HepG2 (cell line): ENCODE results near the gene HACE1. TPM values are rescaled to one million over a fixed set of nuclear protein-coding genes. Genes with fewer than 3 reads are reported as not detected.

Source experiments
- CCDC6 ChIP-seq: sonication (generic); formaldehyde crosslinking; IDR thresholded peaks from 2 replicates; pipeline ENCODE4 v1.8.1; 2022; ENCODE audit warnings: mild to moderate bottlenecking, missing genetic modification reagents, moderate library complexity
- KDM5B ChIP-seq: sonication (generic); formaldehyde crosslinking; IDR thresholded peaks from 2 replicates; pipeline ENCODE4 v1.4.0; 2020; ENCODE audit warnings: missing genetic modification reagents, mild to moderate bottlenecking, borderline replicate concordance
- MIER2 ChIP-seq: IDR thresholded peaks from 2 replicates; pipeline ENCODE4 v1.6.1; 2016; ENCODE audit warnings: missing biosample characterization, missing genetic modification reagents
- NBN ChIP-seq: fragments of 450-650 bp; conservative IDR thresholded peaks from 2 replicates; pipeline ENCODE4 v1.6.1; 2017
- SMAD9 ChIP-seq: sonication (generic); formaldehyde crosslinking; IDR thresholded peaks from 2 replicates; pipeline ENCODE4 v1.5.1; 2020; ENCODE audit warnings: mild to moderate bottlenecking, missing genetic modification reagents
- ZNF143 ChIP-seq: sonication (generic); formaldehyde crosslinking; IDR thresholded peaks from 2 replicates; pipeline ENCODE4 v1.4.0; 2020; ENCODE audit warnings: missing genetic modification reagents
- ZNF205 ChIP-seq: IDR thresholded peaks from 2 replicates; pipeline ENCODE4 v1.6.1; 2018; ENCODE audit warnings: missing biosample characterization, missing genetic modification reagents
- ZNF264 ChIP-seq: sonication (generic); formaldehyde crosslinking; IDR thresholded peaks from 2 replicates; pipeline ENCODE4 v1.4.0; 2020; ENCODE audit warnings: missing genetic modification reagents
- ZNF619 ChIP-seq: sonication (generic); formaldehyde crosslinking; IDR thresholded peaks from 2 replicates; pipeline ENCODE4 v1.4.0; 2020; ENCODE audit warnings: mild to moderate bottlenecking, missing genetic modification reagents
- ZNF775 ChIP-seq: sonication (generic); formaldehyde crosslinking; IDR thresholded peaks from 2 replicates; pipeline ENCODE4 v1.4.0; 2020; ENCODE audit warnings: missing genetic modification reagents, mild to moderate bottlenecking, moderate library complexity, borderline replicate concordance
- polyA plus RNA-seq, 8 experiments: library from polyadenylated mRNA; depleted of rRNA in 3 of 8; stranded (reverse) in 7 of 8; unstranded in 1 of 8; fragments of >200 nt; fragmentation: Illumina TruSeq in 4 of 8; extraction: Trizol in 4 of 8; gene quantifications; 2 replicates each; pipeline versions ENCODE4 v1.2.1 to v1.2.3, GENCODE V29; 2011 to 2016; ENCODE audit warnings: low read depth in 4 of 8, missing spikeins in 1 of 8, mixed read lengths in 1 of 8; ENCODE audit not compliant: insufficient read depth in 1 of 8
- total RNA-seq, 5 experiments: library from RNA; depleted of rRNA; stranded (reverse); fragments of >200 nt; fragmentation: Illumina TruSeq; extraction: Trizol; gene quantifications; 2 replicates each; pipeline ENCODE4 v1.2.3, GENCODE V29; 2016; ENCODE audit warnings: low read depth in 1 of 5
- TF ChIP-seq, protein P1 (sequence below): sonication (generic); formaldehyde crosslinking; conservative IDR thresholded peaks from 2 replicates; pipeline ENCODE4 v1.4.0; 2020; ENCODE audit warnings: missing genetic modification reagents
- TF ChIP-seq, protein P2 (sequence below): sonication (generic); formaldehyde crosslinking; IDR thresholded peaks from 2 replicates; pipeline ENCODE4 v1.4.0; 2020; ENCODE audit warnings: missing genetic modification reagents
- TF ChIP-seq, protein P3 (sequence below): sonication (generic); formaldehyde crosslinking; IDR thresholded peaks from 2 replicates; pipeline ENCODE4 v1.9.0; 2021; ENCODE audit warnings: missing genetic modification reagents, borderline replicate concordance
- TF ChIP-seq, protein P4 (sequence below): sonication (generic); formaldehyde crosslinking; IDR thresholded peaks from 2 replicates; pipeline ENCODE4 v1.8.1; 2023; ENCODE audit warnings: mild to moderate bottlenecking, missing genetic modification reagents
- TF ChIP-seq, protein P5 (sequence below): IDR thresholded peaks from 2 replicates; pipeline ENCODE4 v1.6.1; 2016; ENCODE audit warnings: low read depth, missing genetic modification reagents, missing compliant biosample characterization

The HACE1 gene
- total and polyA plus RNA-seq, 2 of the 13 experiments (the other 11 are each of a cell fraction or from before 2014, with no cell fraction given) = 8.9 to 11.4 TPM

DNA sequence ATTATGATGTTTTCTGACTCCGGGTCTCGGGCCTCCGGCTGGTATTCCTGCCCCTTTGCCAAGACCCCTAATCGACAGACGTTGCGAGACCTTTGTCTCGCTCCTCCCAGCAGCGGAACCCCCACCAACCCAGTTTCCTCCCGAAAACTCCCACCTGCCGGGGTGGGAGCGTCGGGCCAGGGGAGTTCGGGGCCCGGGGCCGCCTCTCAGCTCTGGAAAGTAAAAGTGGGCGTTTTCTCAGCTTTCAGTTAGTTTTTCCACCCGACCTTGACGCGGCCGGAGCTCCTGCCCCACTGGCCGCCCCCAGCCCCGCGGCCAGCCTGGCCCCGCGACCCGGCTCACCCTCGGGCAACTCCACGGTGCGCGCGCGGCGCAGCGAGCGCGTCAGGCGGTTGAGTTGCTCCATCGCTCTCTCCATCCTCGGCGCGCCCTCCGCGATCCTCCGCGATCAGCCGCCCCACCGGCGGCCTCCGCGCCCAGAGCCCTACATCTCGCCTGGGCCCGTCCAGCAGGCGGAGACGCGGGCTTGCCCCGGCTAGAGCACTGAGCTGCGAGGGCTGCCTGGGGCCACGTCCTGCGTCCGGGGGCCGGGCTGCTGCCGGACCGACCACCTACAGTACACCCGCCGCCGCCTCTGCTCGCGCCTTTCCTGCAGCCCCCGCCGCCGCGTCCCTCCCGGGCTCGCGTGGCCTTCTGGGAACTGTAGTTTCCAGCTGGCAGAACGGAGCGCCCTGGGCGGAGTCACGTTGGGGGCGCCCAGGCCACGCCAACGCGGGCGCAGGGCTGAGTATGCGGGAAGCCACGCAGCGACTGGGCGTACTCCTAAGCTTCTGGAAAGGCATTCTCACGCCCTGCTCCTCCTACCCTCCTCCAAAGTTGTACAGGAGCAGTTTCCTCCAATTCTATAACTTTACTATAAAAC is at the start of gene HACE1 (continued):
- TF ChIP-seq, protein P1, sequence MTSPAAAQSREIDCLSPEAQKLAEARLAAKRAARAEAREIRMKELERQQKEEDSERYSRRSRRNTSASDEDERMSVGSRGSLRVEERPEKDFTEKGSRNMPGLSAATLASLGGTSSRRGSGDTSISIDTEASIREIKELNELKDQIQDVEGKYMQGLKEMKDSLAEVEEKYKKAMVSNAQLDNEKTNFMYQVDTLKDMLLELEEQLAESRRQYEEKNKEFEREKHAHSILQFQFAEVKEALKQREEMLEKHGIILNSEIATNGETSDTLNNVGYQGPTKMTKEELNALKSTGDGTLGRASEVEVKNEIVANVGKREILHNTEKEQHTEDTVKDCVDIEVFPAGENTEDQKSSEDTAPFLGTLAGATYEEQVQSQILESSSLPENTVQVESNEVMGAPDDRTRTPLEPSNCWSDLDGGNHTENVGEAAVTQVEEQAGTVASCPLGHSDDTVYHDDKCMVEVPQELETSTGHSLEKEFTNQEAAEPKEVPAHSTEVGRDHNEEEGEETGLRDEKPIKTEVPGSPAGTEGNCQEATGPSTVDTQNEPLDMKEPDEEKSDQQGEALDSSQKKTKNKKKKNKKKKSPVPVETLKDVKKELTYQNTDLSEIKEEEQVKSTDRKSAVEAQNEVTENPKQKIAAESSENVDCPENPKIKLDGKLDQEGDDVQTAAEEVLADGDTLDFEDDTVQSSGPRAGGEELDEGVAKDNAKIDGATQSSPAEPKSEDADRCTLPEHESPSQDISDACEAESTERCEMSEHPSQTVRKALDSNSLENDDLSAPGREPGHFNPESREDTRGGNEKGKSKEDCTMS (CRISPR knock-in tag) = no peak
- TF ChIP-seq, protein P2, sequence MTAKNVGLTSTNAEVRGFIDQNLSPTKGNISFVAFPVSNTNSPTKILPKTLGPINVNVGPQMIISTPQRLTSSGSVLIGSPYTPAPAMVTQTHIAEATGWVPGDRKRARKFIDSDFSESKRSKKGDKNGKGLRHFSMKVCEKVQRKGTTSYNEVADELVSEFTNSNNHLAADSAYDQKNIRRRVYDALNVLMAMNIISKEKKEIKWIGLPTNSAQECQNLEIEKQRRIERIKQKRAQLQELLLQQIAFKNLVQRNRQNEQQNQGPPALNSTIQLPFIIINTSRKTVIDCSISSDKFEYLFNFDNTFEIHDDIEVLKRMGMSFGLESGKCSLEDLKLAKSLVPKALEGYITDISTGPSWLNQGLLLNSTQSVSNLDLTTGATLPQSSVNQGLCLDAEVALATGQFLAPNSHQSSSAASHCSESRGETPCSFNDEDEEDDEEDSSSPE (CRISPR knock-in tag) = peak; percentile 93
- TF ChIP-seq, protein P3, sequence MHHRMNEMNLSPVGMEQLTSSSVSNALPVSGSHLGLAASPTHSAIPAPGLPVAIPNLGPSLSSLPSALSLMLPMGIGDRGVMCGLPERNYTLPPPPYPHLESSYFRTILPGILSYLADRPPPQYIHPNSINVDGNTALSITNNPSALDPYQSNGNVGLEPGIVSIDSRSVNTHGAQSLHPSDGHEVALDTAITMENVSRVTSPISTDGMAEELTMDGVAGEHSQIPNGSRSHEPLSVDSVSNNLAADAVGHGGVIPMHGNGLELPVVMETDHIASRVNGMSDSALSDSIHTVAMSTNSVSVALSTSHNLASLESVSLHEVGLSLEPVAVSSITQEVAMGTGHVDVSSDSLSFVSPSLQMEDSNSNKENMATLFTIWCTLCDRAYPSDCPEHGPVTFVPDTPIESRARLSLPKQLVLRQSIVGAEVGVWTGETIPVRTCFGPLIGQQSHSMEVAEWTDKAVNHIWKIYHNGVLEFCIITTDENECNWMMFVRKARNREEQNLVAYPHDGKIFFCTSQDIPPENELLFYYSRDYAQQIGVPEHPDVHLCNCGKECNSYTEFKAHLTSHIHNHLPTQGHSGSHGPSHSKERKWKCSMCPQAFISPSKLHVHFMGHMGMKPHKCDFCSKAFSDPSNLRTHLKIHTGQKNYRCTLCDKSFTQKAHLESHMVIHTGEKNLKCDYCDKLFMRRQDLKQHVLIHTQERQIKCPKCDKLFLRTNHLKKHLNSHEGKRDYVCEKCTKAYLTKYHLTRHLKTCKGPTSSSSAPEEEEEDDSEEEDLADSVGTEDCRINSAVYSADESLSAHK (CRISPR knock-in tag) = no peak; the same call in 1 of the 2 replicates
- no peak for TF ChIP-seq NBN
- TF ChIP-seq KDM5B = peak; percentile 96
- peak; percentile 72; the same call in 1 of the 2 replicates for TF ChIP-seq ZNF264
- TF ChIP-seq ZNF775 (CRISPR knock-in tag) = no peak
- TF ChIP-seq, protein P4, sequence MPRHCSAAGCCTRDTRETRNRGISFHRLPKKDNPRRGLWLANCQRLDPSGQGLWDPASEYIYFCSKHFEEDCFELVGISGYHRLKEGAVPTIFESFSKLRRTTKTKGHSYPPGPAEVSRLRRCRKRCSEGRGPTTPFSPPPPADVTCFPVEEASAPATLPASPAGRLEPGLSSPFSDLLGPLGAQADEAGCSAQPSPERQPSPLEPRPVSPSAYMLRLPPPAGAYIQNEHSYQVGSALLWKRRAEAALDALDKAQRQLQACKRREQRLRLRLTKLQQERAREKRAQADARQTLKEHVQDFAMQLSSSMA (CRISPR knock-in tag) = 0 out of 2 replicates have a peak, but pooled peaks have one; percentile 31
- peak; percentile 98 for TF ChIP-seq ZNF143 (CRISPR knock-in tag)
- peak; percentile 48; the same call in 1 of the 2 replicates for TF ChIP-seq CCDC6 (CRISPR knock-in tag)
- TF ChIP-seq, protein P5, sequence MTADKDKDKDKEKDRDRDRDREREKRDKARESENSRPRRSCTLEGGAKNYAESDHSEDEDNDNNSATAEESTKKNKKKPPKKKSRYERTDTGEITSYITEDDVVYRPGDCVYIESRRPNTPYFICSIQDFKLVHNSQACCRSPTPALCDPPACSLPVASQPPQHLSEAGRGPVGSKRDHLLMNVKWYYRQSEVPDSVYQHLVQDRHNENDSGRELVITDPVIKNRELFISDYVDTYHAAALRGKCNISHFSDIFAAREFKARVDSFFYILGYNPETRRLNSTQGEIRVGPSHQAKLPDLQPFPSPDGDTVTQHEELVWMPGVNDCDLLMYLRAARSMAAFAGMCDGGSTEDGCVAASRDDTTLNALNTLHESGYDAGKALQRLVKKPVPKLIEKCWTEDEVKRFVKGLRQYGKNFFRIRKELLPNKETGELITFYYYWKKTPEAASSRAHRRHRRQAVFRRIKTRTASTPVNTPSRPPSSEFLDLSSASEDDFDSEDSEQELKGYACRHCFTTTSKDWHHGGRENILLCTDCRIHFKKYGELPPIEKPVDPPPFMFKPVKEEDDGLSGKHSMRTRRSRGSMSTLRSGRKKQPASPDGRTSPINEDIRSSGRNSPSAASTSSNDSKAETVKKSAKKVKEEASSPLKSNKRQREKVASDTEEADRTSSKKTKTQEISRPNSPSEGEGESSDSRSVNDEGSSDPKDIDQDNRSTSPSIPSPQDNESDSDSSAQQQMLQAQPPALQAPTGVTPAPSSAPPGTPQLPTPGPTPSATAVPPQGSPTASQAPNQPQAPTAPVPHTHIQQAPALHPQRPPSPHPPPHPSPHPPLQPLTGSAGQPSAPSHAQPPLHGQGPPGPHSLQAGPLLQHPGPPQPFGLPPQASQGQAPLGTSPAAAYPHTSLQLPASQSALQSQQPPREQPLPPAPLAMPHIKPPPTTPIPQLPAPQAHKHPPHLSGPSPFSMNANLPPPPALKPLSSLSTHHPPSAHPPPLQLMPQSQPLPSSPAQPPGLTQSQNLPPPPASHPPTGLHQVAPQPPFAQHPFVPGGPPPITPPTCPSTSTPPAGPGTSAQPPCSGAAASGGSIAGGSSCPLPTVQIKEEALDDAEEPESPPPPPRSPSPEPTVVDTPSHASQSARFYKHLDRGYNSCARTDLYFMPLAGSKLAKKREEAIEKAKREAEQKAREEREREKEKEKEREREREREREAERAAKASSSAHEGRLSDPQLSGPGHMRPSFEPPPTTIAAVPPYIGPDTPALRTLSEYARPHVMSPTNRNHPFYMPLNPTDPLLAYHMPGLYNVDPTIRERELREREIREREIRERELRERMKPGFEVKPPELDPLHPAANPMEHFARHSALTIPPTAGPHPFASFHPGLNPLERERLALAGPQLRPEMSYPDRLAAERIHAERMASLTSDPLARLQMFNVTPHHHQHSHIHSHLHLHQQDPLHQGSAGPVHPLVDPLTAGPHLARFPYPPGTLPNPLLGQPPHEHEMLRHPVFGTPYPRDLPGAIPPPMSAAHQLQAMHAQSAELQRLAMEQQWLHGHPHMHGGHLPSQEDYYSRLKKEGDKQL = no peak
- TF ChIP-seq ZNF619 (CRISPR knock-in tag) = peak; percentile 76; the same call in 1 of the 2 replicates
- TF ChIP-seq ZNF205 (CRISPR knock-in tag) = peak; percentile 64
- TF ChIP-seq SMAD9 = no peak
- TF ChIP-seq MIER2 = peak; percentile 40; the same call in 1 of the 2 replicates
